Stimulated activated CD8-positive, alpha-beta memory T cell treated with anti-CD3 and anti-CD28 coated beads, Interleukin-2, amount 100 ng/mL, for 1 hour (primary cell): ENCODE data around the gene CAPN2.

ENCODE experiments used
- DNase-seq, 2 donors: peaks; one replicate each; pipeline ENCODE4 v3.0.0-alpha.2; 2020; ENCODE audit warnings: low read depth in 2 of 2

Gene CAPN2

GRCh38 chr1:223761411-223761810, 49.1 kb downstream of the CAPN2 start:
- DNase-seq, result no peak

- no peak for DNase-seq
These were observed 50.9 kb downstream of the CAPN2 start for GRCh38 chr1:223763251-223763650.

- no peak for DNase-seq
These were observed 51.5 kb downstream of the CAPN2 start for GRCh38 chr1:223763881-223764280.

- DNase-seq, result no peak
These were observed 52.8 kb downstream of the CAPN2 start for GRCh38 chr1:223765036-223765718.

GRCh38 chr1:223765719-223766340, 53.5 kb downstream of the CAPN2 start:
- DNase-seq, result no peak

- DNase-seq, result no peak
These were observed 58.4 kb downstream of the CAPN2 start for GRCh38 chr1:223770621-223771315.

- no peak for DNase-seq
These were observed 59.1 kb downstream of the CAPN2 start for GRCh38 chr1:223771469-223771813.

GRCh38 chr1:223771814-223772770, 59.8 kb downstream of the CAPN2 start:
- no peak for DNase-seq

- no peak for DNase-seq
These were observed 60.4 kb downstream of the CAPN2 start for GRCh38 chr1:223772771-223773160.

- DNase-seq, result no peak
These were observed 61.9 kb downstream of the CAPN2 start for GRCh38 chr1:223774134-223774814.

- no peak for DNase-seq
These were observed 62.7 kb downstream of the CAPN2 start for GRCh38 chr1:223775054-223775453.

- DNase-seq, result no peak
These were observed 63.4 kb downstream of the CAPN2 start for GRCh38 chr1:223775711-223776074.

GRCh38 chr1:223776075-223776814, 63.9 kb downstream of the CAPN2 start:
- peak in 1 of 2 donors; percentile 4 for DNase-seq

GRCh38 chr1:223776826-223777454, 64.6 kb downstream of the CAPN2 start:
- DNase-seq, result no peak

GRCh38 chr1:223780318-223780717, 68.0 kb downstream of the CAPN2 start:
- no peak for DNase-seq

- DNase-seq, result no peak
These were observed 68.6 kb downstream of the CAPN2 start for GRCh38 chr1:223780949-223781348.

GRCh38 chr1:223783676-223784075, 71.3 kb downstream of the CAPN2 start:
- no peak for DNase-seq

- no peak for DNase-seq
These were observed 72.2 kb downstream of the CAPN2 start for GRCh38 chr1:223784541-223784940.

- no peak for DNase-seq
These were observed 73.5 kb downstream of the CAPN2 start for GRCh38 chr1:223785808-223786207.

GRCh38 chr1:223788746-223789415, 76.5 kb downstream of the CAPN2 start:
- no peak for DNase-seq
